Ramos (cell line): ENCODE results near the gene NXPH4.

Experiments used
- in situ Hi-C: fragments of 300-500 bp; cut with MboI; formaldehyde crosslinking; loops from one replicate; pipeline ENCODE4 v1.14.3; 2022; ENCODE audit warnings: low sequenced_read_pairs; ENCODE audit not compliant: unreplicated experiment

Gene NXPH4

DNA sequence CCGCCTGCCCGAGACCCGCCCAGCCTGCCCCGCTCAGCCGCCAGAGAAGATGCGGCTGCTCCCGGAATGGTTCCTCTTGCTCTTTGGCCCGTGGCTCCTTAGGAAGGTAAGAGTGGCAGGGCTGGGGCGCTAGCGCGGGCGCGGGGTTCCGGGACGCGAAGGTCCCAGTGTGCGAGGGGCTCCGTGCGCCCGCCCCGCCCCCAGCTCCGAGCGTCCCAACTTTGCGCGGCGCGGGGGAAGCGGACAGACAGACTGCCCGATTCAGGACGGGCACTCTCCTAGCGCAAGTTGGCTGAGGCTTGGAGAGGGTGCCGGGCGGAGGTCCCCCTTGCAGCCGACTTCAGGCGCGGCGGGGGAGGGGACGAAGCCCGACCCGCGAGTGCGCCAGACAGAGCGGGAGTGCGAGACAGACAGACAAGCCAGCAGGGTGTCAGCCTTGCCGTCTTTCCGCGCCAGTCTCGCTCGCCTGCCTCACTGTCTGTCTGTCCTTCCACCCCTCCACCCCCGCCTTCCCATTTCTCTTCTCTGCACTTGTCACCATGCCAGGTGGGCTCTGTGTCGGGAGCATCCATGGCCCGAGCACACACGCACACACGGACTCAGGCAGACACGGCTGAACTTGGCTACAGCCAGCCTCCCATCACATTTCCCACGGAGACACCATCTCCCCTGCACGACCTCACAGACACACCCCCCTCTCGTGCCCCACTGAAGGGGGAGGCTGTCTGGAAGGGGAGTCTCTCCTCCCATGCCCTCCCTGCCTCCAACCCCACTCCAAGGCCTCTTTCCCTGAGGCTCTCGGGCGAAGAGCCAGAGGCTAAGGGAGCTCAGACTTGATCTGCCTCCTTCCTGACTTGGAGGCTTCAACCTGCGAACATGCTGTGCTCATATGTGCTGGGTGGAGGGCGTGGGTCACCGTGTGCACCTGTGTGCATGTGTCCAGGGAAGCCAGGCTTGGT lies 606 bp downstream of the NXPH4 start:
- in situ Hi-C loops = no loop called here

DNA sequence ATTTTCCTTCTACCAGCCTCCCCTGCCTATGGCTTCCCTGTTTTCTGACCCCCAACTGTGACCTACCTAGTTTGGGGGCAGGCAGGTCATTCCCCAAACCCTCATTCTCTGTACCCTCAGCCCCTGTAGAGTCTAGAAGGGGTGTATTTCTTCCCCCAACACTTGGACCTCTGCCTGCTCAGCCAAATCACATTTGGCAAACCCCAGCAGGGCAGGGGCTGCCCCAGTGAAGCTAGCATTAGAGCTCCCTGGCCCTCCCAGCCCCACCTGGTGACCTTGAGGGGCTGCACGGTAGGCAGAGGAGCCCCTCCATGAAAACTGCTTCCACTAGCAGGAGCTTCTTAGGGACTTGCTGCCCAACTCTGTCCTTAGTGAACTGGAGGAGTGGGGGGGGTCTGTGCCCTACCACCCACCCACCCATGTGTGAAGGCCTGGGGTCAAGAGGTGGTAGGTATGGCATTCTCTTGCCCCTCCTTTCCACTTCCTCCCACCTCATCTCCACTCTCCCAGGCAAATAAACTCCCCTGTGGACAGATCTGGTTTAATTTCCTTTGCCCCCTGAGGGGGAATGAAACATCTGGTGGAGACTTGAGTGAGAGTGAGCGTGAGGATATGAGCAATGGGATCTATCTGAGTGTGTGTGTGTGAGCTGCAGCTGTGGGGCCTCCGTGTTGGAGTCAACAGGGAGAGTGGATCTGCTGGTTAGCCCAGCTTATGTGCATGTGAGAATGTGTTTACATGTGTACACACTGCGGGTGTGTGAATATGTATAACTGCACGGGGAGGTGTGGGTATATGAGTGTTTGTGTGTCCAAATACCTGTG lies 1.6 kb downstream of the NXPH4 start:
- in situ Hi-C loops = no loop called here

DNA sequence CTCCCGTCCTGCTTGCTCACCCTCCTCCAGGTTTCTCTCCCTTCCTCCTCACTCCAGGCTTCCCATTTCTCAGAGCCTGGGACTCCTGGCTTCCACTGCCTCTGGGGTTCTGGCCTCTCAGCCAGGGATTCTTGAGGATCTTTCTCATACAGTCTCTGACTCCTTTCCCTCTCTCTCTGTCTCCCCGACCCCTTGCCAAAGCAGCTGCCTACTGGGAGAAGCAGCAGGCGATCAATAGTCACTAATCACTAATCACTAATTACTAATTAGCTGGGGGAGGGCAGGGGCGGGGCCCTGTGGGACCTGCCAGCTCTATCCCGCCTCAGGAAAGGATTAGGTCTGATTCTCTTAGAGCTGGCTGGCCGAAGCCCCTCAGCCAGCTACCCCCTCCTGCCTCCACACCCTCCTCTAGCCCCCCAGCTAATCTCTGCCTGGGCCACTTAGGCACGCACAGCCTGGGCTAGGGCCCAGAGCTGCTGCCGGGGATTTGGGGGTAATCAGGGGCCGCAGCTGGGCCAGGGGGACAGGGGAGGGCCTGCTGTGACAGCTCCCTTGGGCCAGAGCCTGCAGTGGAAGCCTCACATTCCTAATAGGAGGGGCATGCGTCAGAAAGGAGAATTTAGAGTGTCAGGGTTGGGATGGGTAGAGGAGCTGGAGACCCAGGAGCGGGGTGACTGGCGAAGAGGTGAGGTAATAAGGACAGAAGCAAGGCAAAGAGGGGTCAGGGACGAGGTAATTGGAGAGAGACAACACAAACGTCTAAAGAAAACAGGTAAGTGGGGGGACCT lies 2.8 kb downstream of the NXPH4 start:
- in situ Hi-C loops = no loop called here

DNA sequence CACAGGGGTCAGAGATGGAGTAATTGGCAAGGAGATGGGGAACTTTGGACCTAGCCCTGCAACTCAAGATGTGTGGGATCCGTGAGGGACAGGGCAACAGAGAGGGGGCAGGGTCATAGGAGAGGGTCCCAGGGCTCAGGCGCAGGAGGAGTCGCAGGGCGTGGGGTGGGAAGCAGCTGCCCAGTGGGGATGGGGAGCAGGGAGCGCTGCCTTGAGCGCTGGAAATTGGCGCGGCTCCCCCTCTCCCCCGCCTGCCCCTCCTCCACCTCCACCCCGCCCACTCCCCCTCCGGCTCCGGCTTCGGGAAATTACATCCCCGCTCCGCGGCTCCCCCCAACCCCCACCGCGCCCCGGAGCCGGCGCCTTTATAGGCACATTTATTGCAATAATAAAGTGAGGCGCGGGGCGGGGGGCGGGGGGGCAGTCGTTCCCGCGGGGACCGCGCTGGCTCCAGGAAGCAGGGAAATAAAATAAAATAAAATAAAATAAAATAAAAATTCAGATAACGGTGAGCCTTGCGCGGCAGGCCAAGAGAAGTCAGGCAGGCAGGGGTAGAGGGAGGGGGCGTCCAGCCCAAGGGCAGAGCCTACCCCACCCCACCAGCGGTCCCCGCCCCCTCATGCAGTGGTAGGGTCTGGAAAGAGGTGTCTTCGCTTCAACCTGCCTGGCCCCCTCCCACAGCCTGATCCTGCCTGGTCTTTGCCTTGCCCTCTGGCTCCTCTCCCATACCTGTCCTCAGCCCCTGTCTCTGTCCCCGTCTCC lies 3.6 kb downstream of the NXPH4 start:
- in situ Hi-C loops = no loop called here

DNA sequence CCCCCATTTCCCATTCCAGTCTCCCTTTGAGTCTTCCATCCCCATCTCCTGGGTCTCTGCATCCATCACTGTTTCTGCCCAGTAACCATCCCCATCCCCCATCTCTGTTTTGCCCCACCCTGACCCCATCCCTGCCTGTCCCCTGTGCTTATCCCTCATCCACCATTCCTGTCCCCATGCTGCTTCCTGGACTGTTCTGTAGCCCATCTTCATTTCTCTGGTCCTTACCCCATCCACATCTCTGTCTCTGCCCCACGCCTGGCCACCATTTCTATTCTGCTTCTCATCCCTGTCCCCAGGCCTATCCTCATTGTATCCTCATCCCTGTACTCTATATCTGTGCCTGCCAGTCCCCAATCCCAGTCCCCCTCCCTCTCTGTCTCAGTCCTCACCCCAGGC lies 4.2 kb downstream of the NXPH4 start:
- in situ Hi-C loops = no loop called here

DNA sequence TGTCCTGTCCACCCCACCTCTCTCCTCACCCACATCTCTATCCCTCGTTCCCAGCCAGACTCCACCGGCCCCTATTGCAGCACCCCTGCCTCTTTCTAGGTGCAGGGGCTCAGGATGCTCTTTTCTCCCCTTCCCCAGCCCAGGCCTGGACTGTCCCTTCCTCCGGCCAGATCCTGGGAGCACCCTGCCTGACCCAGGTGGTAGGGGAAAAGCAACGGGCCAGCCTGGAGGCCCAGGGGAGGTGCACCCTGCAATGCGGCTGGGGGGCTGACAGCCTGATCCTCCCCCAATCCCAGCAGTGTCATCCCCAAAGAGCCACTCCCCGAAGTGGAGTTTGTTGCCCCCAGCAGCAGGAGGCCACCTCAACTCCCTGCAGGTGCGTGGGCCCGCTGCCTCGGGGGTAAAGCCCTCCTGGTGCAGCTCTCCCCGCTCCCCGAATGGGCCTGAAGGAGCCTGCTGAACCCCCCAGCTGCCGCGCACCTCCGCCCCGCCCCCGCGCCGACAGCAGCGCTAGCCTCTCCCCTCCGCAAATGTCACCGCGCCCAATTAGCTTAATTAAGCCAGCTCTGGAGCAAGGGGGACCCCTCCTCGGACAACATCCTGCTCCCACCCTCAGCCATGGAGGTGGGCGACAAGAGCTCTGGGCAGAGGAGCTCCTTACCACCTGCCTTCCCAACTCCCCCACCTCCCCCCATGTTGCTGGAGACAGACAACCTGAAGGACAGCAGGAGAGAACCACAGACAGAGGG lies 4.7 kb downstream of the NXPH4 start:
- in situ Hi-C loops = no loop called here

DNA sequence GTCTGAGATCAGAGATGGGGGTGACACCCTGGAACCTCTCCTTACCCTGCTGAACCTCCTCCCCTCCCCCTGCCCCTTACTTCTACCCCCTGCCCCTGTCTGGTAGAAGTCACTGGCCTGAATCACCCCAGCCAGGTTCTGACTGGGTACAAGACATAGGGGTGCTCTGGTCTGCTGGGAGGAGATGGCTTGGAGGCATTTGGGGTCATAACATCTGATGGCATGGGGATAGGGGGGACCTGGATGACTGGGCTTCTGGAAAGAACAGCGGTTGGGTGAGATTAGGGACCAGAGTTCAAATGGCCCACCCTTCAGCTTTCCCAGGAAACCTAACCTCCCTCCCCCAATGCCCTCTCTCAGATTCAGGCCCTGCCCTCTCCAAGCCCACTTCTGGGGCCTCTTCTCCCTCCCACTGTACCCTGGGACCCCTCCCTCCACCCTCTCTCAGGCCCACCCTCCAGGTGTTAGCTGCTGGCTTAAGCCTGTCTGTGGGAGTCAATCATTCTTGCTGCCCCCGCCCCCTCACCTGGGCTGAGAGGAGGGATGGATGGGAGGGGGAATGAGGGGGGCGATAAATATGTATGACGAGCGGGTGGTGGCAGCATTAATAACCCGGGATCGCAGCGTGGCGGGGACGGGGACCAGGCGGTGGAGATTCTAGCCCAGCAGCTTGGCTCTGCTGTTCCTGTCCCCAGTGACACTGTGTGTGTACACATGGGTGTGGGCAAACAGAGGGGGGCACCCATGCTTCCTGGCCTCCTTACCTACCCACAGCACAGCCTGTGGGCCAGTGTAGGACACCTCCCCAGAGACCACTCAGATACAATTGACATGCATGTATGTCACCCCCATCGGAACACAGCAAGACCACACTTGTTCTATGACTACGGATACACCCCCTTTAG lies 5.9 kb downstream of the NXPH4 start:
- in situ Hi-C loops = no loop called here

DNA sequence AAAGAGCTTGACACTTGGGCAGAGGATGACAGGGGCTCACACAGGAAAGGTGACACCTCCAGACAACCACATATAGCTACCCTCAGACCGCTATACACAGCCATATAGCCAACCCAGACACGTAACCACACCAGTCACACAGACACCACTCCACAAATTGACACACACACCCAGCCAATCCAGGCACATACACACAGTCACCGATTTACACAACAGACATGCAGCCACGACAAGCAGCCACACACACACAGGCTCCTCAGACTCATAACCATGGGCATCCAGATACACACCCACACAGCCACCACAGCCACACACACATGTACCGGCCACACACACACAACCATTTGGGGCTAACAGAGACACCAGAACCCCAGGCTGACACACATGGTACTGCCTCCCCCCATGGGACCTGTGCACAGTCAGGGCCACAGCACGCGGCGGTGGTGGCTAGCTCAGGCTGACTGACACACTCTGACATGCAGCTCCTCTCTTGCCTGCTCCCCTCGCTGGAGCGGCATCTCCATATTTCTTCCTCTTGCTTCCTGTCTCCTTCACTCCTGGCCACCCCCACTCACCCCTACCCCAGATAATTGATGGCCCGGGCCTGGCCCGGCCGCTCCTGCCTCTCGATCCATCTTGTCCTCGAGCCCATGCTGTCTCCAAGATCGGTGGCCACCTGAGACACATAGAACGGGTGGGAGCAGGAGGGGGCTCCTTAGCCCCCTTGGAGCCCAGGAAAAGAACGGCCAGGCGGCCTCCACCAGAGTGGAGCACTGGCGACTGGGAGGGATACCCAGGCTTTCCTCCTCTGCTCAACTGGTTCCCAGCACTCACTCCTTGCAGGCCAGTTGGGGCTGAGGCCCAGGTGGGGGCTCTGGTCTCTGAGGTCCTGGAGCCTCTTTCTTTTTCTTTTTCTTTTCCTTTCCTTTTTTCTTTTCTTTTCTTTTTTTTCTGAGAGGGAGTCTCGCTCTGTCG lies 6.9 kb downstream of the NXPH4 start:
- in situ Hi-C loops = no loop called here

DNA sequence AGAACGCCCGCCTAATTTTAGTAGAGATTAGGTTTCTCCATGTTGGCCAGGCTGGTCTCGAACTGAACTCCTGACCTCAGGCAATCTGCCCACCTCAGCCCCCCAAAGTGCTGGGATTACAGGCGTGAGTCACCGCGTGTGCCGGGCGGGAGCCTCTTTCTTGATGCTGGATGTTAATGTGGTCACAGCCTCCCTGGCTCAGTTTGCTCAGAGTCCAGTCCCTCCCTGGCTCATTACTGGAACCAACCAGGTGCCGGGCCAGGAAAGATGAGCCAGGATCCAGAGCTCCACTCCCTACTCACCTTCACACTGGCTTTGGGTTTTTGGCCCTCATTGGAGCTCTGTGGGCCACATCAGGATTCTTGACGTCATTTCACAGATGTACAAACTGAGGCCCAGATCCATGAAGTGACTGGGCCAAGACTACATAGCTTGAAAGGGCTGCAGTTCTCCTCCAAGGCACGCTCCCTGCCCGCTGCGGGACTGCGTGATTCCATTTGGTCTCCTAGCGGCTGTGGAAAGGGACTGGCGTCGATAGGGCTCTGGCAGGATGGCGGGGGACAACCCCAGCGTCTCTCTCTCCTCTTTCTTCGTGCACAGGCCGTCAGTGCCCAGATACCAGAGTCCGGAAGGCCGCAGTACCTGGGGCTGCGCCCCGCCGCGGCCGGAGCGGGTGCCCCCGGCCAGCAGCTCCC lies 7.8 kb downstream of the NXPH4 start:
- in situ Hi-C loops = no loop called here

DNA sequence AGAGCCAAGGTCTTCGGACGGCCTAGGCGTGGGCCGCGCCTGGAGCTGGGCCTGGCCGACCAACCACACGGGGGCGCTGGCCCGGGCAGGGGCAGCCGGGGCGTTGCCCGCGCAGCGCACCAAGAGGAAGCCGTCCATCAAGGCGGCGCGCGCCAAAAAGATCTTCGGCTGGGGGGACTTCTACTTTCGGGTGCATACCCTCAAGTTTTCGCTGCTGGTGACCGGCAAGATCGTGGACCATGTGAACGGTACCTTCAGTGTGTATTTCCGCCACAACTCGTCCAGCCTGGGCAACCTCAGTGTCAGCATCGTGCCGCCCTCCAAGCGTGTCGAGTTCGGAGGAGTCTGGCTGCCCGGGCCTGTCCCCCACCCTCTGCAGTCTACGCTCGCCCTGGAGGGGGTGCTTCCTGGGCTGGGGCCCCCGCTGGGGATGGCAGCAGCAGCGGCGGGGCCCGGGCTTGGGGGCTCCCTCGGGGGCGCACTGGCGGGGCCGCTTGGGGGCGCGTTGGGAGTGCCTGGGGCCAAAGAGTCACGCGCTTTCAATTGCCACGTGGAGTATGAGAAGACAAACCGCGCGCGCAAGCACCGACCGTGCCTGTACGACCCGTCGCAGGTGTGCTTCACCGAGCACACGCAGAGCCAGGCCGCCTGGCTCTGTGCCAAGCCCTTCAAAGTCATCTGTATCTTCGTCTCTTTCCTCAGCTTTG lies 8.5 kb downstream of the NXPH4 start:
- in situ Hi-C loops = loop anchor here (25.0 kb wide), 3 partner anchors 237 to 662 kb away; partner anchors contain the start of genes CDK4, CYP27B1, EEF1AKMT3 and GLI1

DNA sequence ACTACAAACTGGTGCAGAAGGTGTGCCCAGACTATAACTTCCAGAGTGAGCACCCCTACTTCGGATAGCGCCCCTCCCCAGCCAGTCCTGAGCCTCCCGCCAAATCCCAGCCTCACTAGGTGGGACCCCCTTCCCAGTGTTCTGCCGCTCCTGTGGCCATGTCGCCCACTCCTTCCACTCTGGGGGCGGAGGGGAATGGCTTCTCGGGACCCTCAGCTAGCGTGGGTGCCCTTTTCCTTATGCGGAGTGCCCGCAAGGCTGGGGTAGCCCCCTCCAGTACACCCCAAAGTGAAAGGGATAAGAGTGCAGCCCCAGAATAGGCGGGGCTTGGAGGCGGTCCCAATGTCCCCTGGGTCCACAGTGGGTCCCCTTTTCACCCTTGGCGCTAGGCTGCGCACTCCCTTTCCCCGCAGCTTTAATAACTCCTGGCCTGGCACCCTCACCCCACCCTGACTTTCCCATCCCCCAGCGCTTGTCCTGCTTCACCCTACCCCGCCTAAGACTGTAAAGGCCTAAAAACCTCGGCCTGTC lies 9.2 kb downstream of the NXPH4 start:
- in situ Hi-C loops = loop anchor here (25.0 kb wide), 3 partner anchors 237 to 662 kb away; partner anchors contain the start of genes CDK4, CYP27B1, EEF1AKMT3 and GLI1

DNA sequence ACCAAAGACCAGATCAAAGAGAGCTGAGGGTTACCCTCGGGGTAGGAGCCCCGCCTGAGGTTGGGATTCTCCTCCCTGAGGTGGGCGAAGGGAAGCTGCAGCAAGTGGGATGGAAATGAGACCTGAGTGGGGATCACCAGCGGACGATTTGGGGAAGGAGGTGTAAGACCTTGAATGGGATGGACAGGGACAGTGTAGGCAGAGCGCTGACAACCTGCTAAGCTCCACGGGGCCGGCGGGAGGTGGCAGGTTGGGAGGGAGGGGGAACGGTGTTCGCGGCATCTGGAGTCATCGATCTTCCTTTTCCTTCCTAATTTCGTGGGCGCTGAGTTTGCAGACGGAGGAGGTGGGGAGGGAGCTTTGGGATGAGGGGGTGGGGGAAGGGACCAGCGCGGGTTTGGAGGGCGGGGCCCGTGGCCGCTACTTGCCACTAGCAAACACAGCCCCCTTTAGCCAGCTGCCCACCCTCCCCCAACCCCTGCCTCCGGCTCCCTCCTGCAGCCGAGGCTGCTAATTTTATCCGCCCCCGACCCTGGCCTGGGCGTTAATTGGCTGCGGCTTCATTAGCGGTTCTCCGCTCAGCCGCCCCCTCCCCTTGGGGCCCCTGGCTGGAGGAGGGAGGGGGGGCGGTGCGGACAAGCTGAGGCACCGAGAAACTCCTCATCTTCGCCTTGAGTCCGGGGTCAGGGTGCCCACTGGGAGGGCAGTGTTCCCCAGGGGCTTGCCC lies 10.2 kb downstream of the NXPH4 start:
- in situ Hi-C loops = loop anchor here (25.0 kb wide), 3 partner anchors 236 to 661 kb away; partner anchors contain the start of genes CDK4, CYP27B1, EEF1AKMT3 and GLI1

DNA sequence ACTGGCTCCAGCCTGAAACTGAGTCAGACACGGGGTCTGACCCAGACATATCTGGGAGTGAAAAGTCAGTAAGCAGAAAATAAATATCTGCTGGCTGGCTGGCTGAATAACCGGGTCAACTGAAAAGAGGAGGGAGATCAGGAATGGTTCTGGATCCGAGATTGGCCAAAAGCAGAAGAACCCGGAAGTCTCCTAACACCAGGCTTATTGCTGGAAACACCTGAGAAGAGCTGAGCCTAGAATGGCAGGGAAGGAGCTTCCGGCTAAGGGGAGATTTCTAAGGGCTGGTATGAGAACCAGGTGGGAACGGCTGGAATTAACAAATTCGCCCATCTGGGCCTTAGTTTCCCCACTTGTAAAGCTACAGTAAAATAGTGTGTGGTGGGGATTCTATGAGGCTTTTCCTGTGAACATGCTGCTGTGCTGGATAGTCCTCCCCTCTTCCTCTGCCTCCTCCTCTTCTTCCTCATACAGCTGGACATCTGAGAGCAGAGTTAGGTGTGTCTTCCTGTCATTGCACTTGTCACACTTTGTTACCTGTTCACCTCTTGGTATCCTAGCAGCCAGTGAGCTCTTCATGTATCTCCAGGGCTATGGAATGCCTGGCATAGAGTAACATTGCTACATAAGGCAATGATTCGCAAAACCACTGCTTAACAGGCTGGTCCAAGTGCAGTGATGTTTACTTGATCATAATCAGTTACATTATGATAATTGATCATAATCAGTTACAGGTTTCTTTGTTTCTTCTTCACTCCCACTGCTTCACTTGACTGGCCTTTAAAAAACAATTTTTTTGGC lies 10.9 kb downstream of the NXPH4 start:
- in situ Hi-C loops = loop anchor here (25.0 kb wide), 3 partner anchors 235 to 660 kb away; partner anchors contain the start of genes CDK4, CYP27B1, EEF1AKMT3 and GLI1
